COR-L47 (cell line): ENCODE data around the gene SRGAP2C.
"Not testable (repeated sequence)": the region's sequence is repeated elsewhere in the genome, so short reads cannot be mapped to it uniquely, and the experiment has no call there.

Experiments used
- DNase-seq: peaks from one replicate; lab custom pipeline; 2025; lab: John Stamatoyannopoulos, UW

Gene SRGAP2C

DNA sequence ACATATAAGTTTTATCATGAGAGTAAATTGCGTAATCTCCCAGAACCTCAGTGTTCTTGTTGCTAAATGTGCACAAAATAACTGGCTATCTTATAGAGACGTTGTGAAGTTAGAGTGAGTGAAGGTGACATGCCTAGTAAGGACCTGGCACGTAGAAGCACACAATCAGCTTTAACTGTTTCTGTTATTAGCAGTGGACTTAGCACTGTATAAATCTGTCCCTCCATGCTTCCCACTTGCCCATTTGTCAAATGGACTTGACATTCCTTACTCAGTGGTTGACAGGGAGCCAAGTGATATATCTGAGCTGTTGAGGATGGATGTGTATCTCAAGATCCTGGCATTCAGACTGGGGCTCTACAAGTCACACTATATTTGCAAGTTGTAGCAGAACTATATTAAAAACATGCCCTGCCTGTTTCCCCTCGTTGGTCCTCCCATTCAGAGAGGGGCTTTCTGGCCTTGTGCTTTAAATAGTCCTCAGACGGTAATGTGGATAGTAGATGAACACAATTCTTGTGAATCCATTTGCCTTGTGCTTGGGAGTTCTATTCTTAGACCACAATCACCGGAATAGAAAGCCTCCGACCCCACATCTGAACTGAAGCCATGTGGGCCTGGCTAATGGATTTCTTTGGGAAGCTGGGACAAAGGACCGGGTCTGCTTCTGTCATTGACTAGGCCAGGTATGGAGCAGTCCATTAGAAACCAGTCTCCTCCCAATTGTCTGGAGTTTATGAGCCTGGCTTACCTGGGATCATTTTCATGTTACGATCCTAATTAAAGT is 43.0 kb downstream of the SRGAP2C start:
- DNase-seq: not testable (repeated sequence)

GRCh38 chr1:121230636-121231035 is 45.9 kb downstream of the SRGAP2C start:
- not testable (repeated sequence) for DNase-seq

DNA sequence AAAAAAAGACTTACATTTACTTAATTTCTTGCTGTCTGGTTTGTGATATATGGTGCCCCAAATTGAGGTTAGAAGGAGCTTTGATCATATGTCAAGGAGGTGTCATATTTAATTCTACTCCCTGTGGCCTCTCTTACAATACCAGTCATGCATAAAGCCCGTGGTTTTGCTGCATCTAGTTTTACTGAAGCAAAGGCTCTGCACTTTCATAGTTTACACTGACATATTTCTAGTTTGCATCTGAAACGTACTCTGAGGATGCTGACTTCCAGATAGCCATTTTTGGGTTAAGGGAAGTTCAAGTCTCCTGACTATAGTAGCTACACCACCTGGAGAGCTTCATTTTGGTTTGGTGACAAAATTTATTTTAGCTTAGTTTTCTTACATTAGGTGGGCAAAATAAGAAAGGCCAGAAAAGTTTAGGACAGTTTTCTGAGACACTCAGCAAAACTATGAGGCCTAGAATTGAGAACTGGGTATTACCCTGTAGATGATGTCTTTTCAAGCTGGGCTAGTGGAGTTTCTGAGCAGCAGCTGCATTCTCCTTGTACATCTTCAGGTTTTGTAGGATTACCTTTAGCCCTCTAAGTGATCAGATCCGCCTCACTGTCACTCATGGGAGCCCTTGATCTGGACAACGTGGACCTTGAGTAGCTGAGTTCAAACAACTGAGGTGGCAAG is 47.8 kb downstream of the SRGAP2C start:
- DNase-seq: not testable (repeated sequence)

- not testable (repeated sequence) for DNase-seq
These were observed 49.5 kb downstream of the SRGAP2C start for GRCh38 chr1:121234090-121234759.

DNA sequence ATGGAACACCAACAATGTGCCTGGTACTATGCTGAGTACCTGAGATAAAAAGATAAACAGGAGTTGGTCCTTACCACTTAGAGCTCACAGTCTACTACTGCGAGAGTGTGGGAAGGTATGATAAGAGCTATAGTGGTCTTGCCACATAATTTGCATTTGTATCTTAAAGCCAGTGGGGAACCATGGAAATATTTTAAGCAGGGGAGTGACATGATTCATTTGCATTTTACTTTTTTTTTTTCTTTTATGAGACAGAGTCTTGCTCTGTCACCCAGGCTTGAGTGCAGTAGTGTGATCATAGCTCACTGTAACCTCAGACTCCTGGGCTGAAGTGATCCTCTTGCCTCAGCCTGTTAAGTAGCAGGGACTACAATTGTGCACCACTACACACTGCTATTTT is 53.6 kb downstream of the SRGAP2C start:
- not testable (repeated sequence) for DNase-seq

DNA sequence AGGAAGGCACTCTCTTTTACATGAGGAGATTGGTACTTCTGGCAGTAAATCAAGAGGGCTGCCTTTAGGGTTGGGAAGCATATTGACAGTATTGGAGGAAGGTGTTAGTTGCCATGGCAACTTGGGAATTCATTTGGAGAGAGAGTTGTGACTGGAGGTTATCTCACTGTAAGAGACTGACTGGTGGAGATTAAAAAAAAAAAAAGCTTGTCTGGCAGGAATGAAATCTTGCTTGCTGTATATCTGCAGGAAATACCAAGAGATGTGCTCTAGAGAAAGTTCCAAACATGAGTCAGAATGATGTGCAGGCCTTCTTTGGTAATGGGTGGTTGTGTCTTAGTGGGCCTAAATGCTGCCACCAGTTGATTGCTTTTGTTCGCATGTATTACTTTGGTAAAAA is 59.1 kb downstream of the SRGAP2C start:
- not testable (repeated sequence) for DNase-seq

- DNase-seq: not testable (repeated sequence)
These were observed 61.6 kb downstream of the SRGAP2C start for GRCh38 chr1:121246399-121246798.

DNA sequence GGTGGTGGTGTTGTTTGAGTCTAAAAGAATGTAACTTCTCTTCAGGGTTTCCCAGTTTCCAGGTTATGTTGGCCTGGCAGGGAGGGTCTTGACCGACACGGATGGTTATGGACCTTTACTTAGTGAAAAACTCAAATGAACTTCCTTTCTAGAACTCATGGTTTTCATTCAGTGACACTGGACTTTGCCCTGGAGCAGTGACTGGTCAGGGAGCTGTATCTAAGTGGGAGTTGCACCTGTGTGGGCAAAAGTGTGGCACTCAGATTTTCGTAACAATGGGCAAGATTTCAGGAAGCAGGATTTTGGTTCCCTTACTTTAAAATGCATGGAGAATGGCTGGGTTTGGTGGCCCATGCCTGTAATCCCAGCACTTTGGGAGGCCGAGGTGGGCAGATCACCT is 67.9 kb downstream of the SRGAP2C start:
- DNase-seq: not testable (repeated sequence)

DNA sequence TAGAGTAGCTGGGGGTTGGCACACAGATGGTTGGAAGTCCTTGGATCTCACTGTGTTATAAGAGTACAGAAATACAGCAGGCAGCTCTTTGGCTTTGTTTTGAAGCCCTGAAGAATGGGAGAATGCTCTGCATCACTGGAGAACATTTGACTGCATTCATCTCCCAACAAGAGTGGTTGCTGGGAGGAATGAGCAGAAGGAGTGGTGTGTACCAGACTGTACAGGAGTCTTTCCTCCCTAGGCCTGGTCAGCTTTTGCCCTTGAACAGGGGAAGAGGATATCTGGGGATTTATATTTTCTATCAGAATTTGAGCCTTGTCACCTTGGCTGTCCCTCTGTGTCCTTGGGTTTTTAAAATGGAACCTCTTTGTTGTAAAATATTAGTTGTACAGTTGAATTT is 69.8 kb downstream of the SRGAP2C start:
- not testable (repeated sequence) for DNase-seq

DNA sequence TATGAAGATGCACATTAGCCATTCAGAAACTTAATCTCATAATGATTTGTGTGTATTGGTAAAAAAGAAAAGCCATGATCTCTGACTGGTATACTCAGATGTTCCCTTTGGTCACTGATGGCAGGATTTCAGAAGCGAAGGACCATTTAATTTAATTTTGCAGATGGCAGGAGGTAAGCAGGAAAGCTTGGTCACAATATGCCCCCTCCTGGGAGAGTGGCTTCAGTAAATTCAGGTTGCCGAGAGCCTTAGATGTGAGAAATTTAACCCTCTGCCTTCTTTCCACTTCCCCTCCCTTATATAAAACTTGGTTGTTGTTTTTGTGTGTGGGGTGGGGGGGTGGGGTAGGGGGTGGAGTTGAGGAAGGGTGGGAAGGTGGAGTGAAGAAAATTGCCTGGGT is 72.9 kb downstream of the SRGAP2C start:
- DNase-seq: not testable (repeated sequence)

- not testable (repeated sequence) for DNase-seq
These were observed 73.4 kb downstream of the SRGAP2C start for GRCh38 chr1:121258134-121258533.

DNA sequence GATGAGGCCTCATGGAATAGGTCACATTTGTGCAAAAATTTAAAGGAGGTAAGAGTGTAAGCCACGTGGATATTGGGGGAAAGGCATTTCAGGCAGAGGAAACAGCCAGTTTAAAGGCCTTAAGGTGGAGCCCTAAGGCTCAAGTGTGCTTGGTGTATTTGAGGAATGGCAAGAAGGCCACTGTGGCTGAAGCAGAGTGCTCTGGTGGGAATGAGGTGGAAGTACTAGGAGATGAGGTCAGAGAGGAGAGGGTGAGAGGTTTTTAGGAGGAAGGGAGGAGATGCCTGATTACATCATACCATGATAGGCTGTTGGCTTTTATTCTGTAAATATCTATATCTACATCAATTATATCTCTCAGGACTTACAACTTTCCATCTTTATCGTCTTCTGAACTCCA is 75.4 kb downstream of the SRGAP2C start:
- not testable (repeated sequence) for DNase-seq

DNA sequence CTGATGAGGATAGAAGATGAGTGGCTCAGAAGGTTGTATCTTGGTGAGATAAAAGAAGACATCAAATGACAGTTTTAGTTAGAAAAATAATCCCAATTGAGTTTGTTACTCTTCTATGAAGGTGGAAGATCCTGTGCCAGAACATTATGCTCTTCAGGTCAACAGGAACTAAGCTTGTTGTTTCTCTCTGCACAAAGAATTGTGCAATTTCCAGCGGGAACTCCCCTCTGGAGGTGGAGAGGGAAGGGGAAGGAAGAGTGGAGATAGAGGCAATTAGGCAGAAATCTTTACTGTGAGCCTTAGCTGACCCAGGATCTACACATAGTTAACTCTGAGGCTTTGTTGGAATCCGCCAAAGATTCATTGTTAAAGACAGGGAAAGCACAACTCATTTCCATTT is 77.4 kb downstream of the SRGAP2C start:
- not testable (repeated sequence) for DNase-seq

GRCh38 chr1:121263789-121264244 is 79.0 kb downstream of the SRGAP2C start:
- DNase-seq: not testable (repeated sequence)

- not testable (repeated sequence) for DNase-seq
These were observed 82.3 kb downstream of the SRGAP2C start for GRCh38 chr1:121267072-121267471.

DNA sequence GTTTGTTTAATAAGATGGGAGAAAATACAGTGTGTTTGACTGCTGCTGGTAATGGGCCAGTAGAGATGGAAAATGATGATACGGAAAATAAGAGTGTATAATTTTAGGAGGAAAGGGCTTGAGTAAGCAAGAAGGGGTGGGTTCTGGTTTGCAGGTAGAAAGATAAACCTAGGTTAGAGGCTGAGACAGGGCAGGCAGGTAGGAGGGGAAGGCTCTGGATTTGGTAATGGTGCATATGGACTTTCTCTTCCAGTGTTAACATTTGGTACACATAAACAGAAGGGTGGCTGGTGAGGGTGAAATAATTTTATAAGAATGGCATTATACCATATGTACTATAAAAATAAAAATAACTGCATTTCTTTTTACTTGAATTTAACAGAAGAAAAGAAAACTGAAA is 84.5 kb downstream of the SRGAP2C start:
- not testable (repeated sequence) for DNase-seq

DNA sequence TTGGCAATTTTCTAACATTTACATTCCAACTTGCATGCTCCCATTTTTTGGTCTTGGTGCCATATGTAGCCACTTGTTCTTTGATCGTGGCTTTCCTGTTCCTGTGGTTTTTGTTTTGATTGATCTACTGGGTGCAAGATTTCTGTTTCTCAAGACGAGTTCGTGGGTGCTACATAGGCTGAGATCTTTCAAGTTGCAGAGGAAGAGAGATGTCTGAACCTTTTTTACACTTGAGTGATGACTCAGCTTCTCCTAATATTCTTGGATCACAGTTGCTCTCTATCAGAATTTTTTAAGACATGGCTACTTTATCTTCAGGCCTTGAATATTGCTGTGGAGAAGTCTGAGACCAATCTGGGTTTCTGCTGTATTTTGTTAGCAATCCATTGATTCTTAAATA is 85.2 kb downstream of the SRGAP2C start:
- not testable (repeated sequence) for DNase-seq

DNA sequence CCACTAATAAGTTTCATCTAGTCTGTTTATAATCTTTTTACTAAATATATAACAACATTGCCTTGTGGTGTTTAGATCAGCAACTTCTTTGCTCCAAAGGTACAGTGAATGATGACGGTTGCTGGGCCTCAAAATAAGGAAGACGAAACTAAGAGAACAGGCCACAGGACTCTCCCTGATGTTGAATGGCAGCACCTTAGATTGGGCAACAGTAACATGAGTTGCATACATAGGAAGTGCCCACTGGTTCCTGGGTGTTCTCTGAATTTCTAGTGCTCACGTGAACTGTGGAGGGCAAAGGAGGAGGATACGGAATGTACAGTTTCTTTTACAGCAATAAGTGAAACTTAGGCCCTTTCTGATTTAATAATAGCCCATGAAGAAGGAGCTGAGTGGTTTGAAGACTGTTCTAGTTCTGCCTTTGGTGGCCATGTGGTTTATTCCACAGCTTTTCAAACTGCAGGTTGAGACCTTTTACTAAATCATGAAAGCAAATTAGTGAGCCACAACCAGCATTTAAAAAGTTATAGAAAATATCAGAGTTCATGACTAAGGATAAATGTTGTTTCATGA is 86.5 kb downstream of the SRGAP2C start:
- not testable (repeated sequence) for DNase-seq

- DNase-seq: not testable (repeated sequence)
These were observed 90.7 kb downstream of the SRGAP2C start for GRCh38 chr1:121275435-121275834.

DNA sequence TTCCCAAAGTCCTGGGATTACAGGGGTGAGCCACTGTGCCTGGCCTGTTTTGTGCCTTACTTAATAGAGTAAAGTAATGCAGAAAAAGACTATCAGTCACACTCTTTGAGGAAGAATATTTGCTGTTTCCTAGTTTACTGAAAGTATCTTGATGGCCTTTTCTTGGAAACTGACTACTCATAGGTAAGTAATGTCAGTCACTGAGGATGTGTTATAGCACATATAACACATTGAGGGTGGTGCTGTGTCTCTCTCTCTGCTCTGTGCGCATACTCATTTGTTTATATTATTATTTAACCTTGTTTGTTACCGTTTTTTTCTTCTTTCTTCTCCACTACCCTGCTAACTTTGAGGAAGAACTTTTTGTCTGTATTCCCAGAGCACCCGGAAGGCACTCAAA is 93.4 kb downstream of the SRGAP2C start:
- DNase-seq: not testable (repeated sequence)

DNA sequence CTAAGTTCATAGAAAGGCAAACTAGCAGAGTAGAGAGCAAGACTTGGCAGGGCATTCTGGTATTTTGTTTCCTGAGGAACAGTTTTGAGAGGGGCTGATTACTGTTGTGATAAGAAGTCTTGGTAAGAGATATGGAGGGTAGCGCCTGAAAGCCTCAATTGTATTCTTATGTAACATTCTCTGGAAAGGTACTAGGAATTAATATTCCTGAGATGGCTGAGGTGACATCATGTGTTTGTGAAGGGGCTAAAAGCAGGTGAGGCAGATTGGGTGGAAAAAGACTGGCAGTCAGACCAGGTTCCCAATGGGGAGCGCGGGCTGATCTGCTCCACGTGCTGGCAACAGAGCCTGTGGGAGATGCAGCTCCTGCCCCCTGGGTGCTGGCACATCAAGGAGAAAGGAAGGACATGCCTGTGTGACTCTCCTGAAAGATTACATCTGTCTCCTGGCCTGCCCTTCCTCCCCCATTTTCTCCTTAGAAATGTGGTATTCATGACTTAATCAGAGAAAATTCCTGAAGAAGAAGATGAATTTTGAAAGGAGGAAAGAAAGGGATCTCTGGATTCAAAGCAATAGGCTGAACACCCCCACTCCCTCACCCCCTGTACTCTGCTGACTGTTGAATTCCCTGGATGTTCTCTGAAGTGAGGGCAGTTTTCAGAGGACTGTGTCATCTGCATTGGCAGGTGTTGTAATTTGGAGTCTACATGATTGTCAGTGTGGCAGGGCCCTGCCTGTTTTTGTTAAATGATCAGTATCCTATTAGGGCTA is 94.2 kb downstream of the SRGAP2C start:
- not testable (repeated sequence) for DNase-seq
